Measurements from ENCODE around the gene FBXO17.

Gene FBXO17

GRCh38 chr19:38915329-38916321 is 59.9 kb downstream of the FBXO17 start:
- DNase-seq: no peak

- no peak for DNase-seq
Measured at GRCh38 chr19:38913958-38914357, 61.6 kb downstream of the FBXO17 start.

GRCh38 chr19:38912600-38913514 is 62.7 kb downstream of the FBXO17 start:
- DNase-seq: no peak

- no peak for DNase-seq
Measured at GRCh38 chr19:38911388-38912001, 64.0 kb downstream of the FBXO17 start.

GRCh38 chr19:38910488-38910887 is 65.1 kb downstream of the FBXO17 start:
- no peak for DNase-seq

GRCh38 chr19:38908911-38909310 is 66.6 kb downstream of the FBXO17 start:
- DNase-seq: no peak

- no peak for DNase-seq
Measured at GRCh38 chr19:38907670-38908069, 67.9 kb downstream of the FBXO17 start.

- no peak for DNase-seq
Measured at GRCh38 chr19:38907227-38907626, 68.3 kb downstream of the FBXO17 start.

GRCh38 chr19:38905620-38906019 is 69.9 kb downstream of the FBXO17 start:
- no peak for DNase-seq

GRCh38 chr19:38904581-38905539 is 70.7 kb downstream of the FBXO17 start:
- no peak for DNase-seq

GRCh38 chr19:38901683-38902082 is 73.9 kb downstream of the FBXO17 start:
- no peak for DNase-seq

GRCh38 chr19:38900743-38901190 is 74.8 kb downstream of the FBXO17 start:
- no peak for DNase-seq

GRCh38 chr19:38900202-38900629 is 75.3 kb downstream of the FBXO17 start:
- no peak for DNase-seq

GRCh38 chr19:38899447-38900201 is 75.9 kb downstream of the FBXO17 start, which contains the start of the genes NFKBIB and SIRT2:
Gene NFKBIB, plus strand, starts transcription at chr19:38899969. Its CDS starts 64 bp downstream, at chr19:38900033.
Gene SIRT2, minus strand, starts transcription at chr19:38899618. Its CDS starts 97 bp downstream, at chr19:38899521.
- peak; percentile 99 to 100 for DNase-seq

GRCh38 chr19:38898788-38899446 is 76.6 kb downstream of the FBXO17 start:
- no peak for DNase-seq

- DNase-seq: no peak
Measured at GRCh38 chr19:38894968-38895367, 80.6 kb downstream of the FBXO17 start.

GRCh38 chr19:38893341-38893771 is 82.2 kb downstream of the FBXO17 start:
- DNase-seq: no peak

GRCh38 chr19:38892841-38893240 is 82.7 kb downstream of the FBXO17 start:
- no peak for DNase-seq

GRCh38 chr19:38891771-38892170 is 83.8 kb downstream of the FBXO17 start:
- DNase-seq: no peak
